ENCODE measurements around the gene STK4. TPM values are rescaled to one million over a fixed set of nuclear protein-coding genes. Genes with fewer than 3 reads are reported as not detected.

Gene STK4
- total RNA-seq, 4 donors from 2014 or later: 26.9 to 33.5 (median 28.8) TPM

DNA sequence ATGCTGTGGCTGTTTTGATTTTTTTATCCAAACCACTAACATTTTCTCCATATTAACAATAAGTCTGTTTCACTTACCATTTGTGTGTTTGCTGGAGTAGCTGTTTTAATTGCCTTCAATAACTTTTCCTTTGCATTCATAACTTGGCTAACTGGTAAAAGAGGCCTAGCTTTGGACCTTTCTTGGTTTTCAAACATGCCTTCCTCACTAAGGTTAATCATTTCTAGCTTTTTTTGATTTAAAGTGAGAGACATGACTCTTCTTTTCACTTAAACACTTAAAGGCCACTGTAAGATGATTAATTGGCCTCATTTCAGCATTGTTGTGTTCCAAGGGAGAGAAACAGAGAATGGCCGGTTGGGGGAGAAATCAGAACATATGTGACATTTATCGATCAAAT, 155.1 kb downstream of the STK4 start:
- 86 to 100% methylated on average over 2 of the region's 2 CpGs for WGBS, 2 donors (ENCODE audit: low coverage in 1 of 2)
- Histone ChIP-seq H3K36me3 (no peaks in the 10 kb centered on the region), H3K27me3 (peaks cover 70% of the 10 kb centered on the region), H3K4me1 (no peaks in the 10 kb centered on the region), H3K4me3 (no peak overlapping the region), H3K27ac (no peak overlapping the region), H3K9me3 (peaks cover 0 to 6% (median 0%) of the 10 kb centered on the region in 3 donors)
- TF ChIP-seq, protein P1, sequence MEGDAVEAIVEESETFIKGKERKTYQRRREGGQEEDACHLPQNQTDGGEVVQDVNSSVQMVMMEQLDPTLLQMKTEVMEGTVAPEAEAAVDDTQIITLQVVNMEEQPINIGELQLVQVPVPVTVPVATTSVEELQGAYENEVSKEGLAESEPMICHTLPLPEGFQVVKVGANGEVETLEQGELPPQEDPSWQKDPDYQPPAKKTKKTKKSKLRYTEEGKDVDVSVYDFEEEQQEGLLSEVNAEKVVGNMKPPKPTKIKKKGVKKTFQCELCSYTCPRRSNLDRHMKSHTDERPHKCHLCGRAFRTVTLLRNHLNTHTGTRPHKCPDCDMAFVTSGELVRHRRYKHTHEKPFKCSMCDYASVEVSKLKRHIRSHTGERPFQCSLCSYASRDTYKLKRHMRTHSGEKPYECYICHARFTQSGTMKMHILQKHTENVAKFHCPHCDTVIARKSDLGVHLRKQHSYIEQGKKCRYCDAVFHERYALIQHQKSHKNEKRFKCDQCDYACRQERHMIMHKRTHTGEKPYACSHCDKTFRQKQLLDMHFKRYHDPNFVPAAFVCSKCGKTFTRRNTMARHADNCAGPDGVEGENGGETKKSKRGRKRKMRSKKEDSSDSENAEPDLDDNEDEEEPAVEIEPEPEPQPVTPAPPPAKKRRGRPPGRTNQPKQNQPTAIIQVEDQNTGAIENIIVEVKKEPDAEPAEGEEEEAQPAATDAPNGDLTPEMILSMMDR (IDR thresholded peaks at IDR 0.05): no peak
- TF ChIP-seq POLR2A (IDR thresholded peaks at IDR 0.05) (no peak), POLR2AphosphoS5 (IDR thresholded peaks at IDR 0.05) (no peak), EP300 (IDR thresholded peaks at IDR 0.05) (no peak)
- no peak for ATAC-seq

DNA sequence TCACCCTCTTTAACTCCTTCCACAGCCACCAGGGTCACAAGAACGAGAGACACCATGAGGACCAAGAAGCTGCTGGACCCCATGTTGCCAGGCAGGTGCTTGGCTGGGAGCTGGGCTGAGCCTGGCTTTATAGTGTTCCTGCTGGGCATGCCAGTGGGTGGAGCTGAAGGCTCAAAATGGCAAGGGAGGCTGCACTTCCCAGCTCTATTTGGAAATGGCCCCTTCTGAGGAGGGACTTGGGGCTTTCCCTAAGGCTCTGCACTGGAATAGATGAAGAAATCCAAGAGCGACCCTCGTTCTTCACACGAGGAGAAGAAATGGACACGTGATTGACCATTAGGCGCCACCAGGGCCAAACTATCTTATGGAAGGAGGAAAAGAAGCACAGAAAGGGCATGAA, 158.1 kb downstream of the STK4 start, which contains the start of gene WFDC12:
Gene WFDC12 (minus strand): TSS at position 101 of the 400 bp plus-strand sequence. CDS start 18 bp downstream, at position 83.
- no peak for TF ChIP-seq POLR2A (IDR thresholded peaks at IDR 0.05)
- TF ChIP-seq, protein P1 (IDR thresholded peaks at IDR 0.05): no peak
- TF ChIP-seq EP300 (IDR thresholded peaks at IDR 0.05): no peak
- TF ChIP-seq POLR2AphosphoS5 (IDR thresholded peaks at IDR 0.05): no peak
- Histone ChIP-seq H3K4me1 (no peaks in the 10 kb centered on the region), H3K4me3 (no peak within 1 kb of the TSS), H3K27me3 (peaks cover 52% of the 10 kb centered on the region), H3K9me3 (peaks cover 0 to 6% (median 0%) of the 10 kb centered on the region in 3 donors), H3K27ac (no peak within 1 kb of the TSS), H3K36me3 (no peaks in the 10 kb centered on the region)
- 92% methylated on average over 5 of the region's 6 CpGs; no CpG with 5 or more reads in 1 of the 2 donors for WGBS, 2 donors (ENCODE audit: low coverage in 1 of 2)
- ATAC-seq: no peak

DNA sequence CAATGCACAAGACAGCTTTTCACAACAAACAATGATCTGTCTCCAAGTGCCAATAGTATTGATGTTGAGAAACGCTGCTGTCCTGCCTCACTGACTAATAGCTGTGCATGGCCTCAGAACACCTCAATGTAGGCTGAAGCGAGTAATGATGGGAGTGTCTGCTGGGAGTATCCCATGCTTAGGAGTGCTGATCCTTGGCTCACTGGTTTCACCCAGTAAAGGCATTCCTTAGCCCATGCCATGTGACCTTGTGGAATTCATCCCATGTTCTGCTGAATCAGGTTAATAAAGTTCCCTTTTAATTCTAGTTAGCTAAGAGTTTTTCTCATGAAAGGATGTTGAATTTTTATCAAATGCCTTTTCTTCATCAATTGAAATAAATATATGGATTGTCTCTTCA, 161.8 kb downstream of the STK4 start:
- peaks cover 0 to 6% (median 0%) of the 10 kb centered on the region in 3 donors for H3K9me3 ChIP-seq
- TF ChIP-seq EP300 (IDR thresholded peaks at IDR 0.05) (no peak), POLR2AphosphoS5 (IDR thresholded peaks at IDR 0.05) (no peak), POLR2A (IDR thresholded peaks at IDR 0.05) (no peak)
- TF ChIP-seq, protein P1 (IDR thresholded peaks at IDR 0.05): no peak
- ATAC-seq: no peak
- WGBS, 2 donors (ENCODE audit: low coverage in 1 of 2): 87% methylated on average over 2 of the region's 2 CpGs; no CpG with 5 or more reads in 1 of the 2 donors
- no peaks in the 10 kb centered on the region for H3K36me3 ChIP-seq
- no peak overlapping the region for H3K27ac ChIP-seq
- no peaks in the 10 kb centered on the region for H3K4me1 ChIP-seq
- H3K27me3 ChIP-seq: peaks cover 32% of the 10 kb centered on the region
- H3K4me3 ChIP-seq: no peak overlapping the region

Small RNA genes lying within 50 kb of the gene (small RNA-seq; reads per million reads assigned to genes)
- 0 reads per million in 4 donors for gene RF00019

Other genes with a start within 250 kb of the STK4 start
- 1 to 10 TPM; 1.3 to 4.7 (median 2.8) TPM for gene KCNK15, start 220.6 kb upstream of the STK4 start, total RNA-seq
- gene RIMS4, start 156.0 kb upstream of the STK4 start, total RNA-seq: 1 to 10 TPM; 1.2 to 4.6 (median 2.4) TPM
- 100 to 1,000 TPM; 127 to 143 (median 135) TPM for gene YWHAB, start 80.8 kb upstream of the STK4 start, total RNA-seq
- gene PABPC1L, start 56.5 kb upstream of the STK4 start, total RNA-seq: 10 to 100 TPM in 1 of 4 donors, 1 to 10 TPM in 3; 2.2 to 13.5 (median 3.2) TPM
- gene TOMM34, start 6.1 kb upstream of the STK4 start, total RNA-seq: 10 to 100 TPM in 3 of 4 donors, 1 to 10 TPM in 1; 6.8 to 16.5 (median 13.8) TPM
- gene KCNS1, start 134.6 kb downstream of the STK4 start, total RNA-seq: not detected
- not detected for gene WFDC5, start 148.7 kb downstream of the STK4 start, total RNA-seq
- gene WFDC12, start 158.0 kb downstream of the STK4 start, total RNA-seq: not detected
- 10 to 100 TPM in 1 of 4 donors, 1 to 10 TPM in 2, not detected in 1; 2.0 to 33.7 (median 4.5) TPM for gene PI3, start 208.4 kb downstream of the STK4 start, total RNA-seq
- gene SEMG1, start 240.5 kb downstream of the STK4 start, total RNA-seq: not detected

All from gastroesophageal sphincter (tissue), 4 donors.